Liver (tissue), 3 donors: Measurements from ENCODE around the gene ZNF232.
"Not testable (repeated sequence)": the region's sequence is repeated elsewhere in the genome, so short reads cannot be mapped to it uniquely, and the experiment has no call there.

Source experiments
- CTCF ChIP-seq: fragments of 150-350 bp; IDR thresholded peaks from 2 replicates; pipeline ENCODE4 v1.5.1; 2017; ENCODE audit warnings: improper control_type of control experiment, low read depth, low read length; ENCODE audit not compliant: missing input control
- EGR1 ChIP-seq, 2 donors: IDR thresholded peaks; 2 replicates each; pipeline ENCODE4 v1.6.1; 2016 to 2018; ENCODE audit warnings: antibody characterized with exemption in 2 of 2, low read depth in 2 of 2
- FOXA2 ChIP-seq: IDR thresholded peaks from 2 replicates; pipeline ENCODE4 v1.6.1; 2016; ENCODE audit warnings: antibody characterized with exemption
- MAX ChIP-seq: IDR thresholded peaks from 2 replicates; pipeline ENCODE4 v1.6.1; 2016; ENCODE audit warnings: antibody characterized with exemption
- RAD21 ChIP-seq, 2 donors: IDR thresholded peaks; 2 replicates each; pipeline ENCODE4 v1.6.1; 2016; ENCODE audit warnings: antibody characterized with exemption in 2 of 2, mild to moderate bottlenecking in 2 of 2
- REST ChIP-seq: IDR thresholded peaks from 2 replicates; pipeline ENCODE4 v1.6.1; 2016; ENCODE audit warnings: antibody characterized with exemption, mild to moderate bottlenecking
- SP1 ChIP-seq: IDR thresholded peaks from 2 replicates; pipeline ENCODE4 v1.6.1; 2018; ENCODE audit warnings: antibody characterized with exemption, mild to moderate bottlenecking
- ZBTB33 ChIP-seq: IDR thresholded peaks from 2 replicates; pipeline ENCODE4 v1.6.1; 2016; ENCODE audit warnings: antibody characterized with exemption
- donor health status: healthy.
- donor health status: healthy.

- not testable (repeated sequence) for TF ChIP-seq CTCF; EGR1 (IDR thresholded peaks at IDR 0.05; ENCODE audit: low read depth in 2 of 2); RAD21 (IDR thresholded peaks at IDR 0.05); SP1; REST; ZBTB33; MAX; FOXA2
Measured at GRCh38 chr17:5124896-5125295, 13.2 kb upstream of the ZNF232 start.
